IMR-90 (cell line): ENCODE measurements around the gene LTA.

Experiments used
- CTCF ChIP-seq: conservative IDR thresholded peaks from 2 replicates; pipeline ENCODE4 v1.5.1; 2012; ENCODE audit warnings: mild to moderate bottlenecking, low read depth, low read length, improper control_type of control experiment
- MAZ ChIP-seq: IDR thresholded peaks from 2 replicates; pipeline ENCODE4 v1.6.1; 2012; ENCODE audit warnings: low read depth, mild to moderate bottlenecking, low read length, improper control_type of control experiment, moderate library complexity, borderline replicate concordance
- MXI1 ChIP-seq: IDR thresholded peaks from 2 replicates; pipeline ENCODE4 v1.6.1; 2012; ENCODE audit warnings: low read depth, mild to moderate bottlenecking, low read length, moderate library complexity, borderline replicate concordance
- POLR2A ChIP-seq: IDR thresholded peaks from 2 replicates; pipeline ENCODE4 v1.6.1; 2012; ENCODE audit warnings: mild to moderate bottlenecking, low read depth, low read length
- RAD21 ChIP-seq: IDR thresholded peaks from 2 replicates; pipeline ENCODE4 v1.6.1; 2012; ENCODE audit warnings: low read length, improper control_type of control experiment
- RCOR1 ChIP-seq: IDR thresholded peaks from 2 replicates; pipeline ENCODE4 v1.6.1; 2012; ENCODE audit warnings: mild to moderate bottlenecking, low read length, improper control_type of control experiment; ENCODE audit not compliant: insufficient replicate concordance

- TF ChIP-seq CTCF = no peak
- no peak for TF ChIP-seq MXI1
- no peak for TF ChIP-seq RCOR1
- TF ChIP-seq RAD21 = no peak
- no peak for TF ChIP-seq POLR2A
- TF ChIP-seq MAZ = no peak
These were observed 36.4 kb upstream of the LTA start for GRCh38 chr6:31535538-31536324.
